Measurements from ENCODE around the gene TAS1R3. TPM values are rescaled to one million over a fixed set of nuclear protein-coding genes. Genes with fewer than 3 reads are reported as not detected.

The TAS1R3 gene
- total RNA-seq, 2 experiments from 2014 or later = 0.99 to 1.1 TPM

DNA sequence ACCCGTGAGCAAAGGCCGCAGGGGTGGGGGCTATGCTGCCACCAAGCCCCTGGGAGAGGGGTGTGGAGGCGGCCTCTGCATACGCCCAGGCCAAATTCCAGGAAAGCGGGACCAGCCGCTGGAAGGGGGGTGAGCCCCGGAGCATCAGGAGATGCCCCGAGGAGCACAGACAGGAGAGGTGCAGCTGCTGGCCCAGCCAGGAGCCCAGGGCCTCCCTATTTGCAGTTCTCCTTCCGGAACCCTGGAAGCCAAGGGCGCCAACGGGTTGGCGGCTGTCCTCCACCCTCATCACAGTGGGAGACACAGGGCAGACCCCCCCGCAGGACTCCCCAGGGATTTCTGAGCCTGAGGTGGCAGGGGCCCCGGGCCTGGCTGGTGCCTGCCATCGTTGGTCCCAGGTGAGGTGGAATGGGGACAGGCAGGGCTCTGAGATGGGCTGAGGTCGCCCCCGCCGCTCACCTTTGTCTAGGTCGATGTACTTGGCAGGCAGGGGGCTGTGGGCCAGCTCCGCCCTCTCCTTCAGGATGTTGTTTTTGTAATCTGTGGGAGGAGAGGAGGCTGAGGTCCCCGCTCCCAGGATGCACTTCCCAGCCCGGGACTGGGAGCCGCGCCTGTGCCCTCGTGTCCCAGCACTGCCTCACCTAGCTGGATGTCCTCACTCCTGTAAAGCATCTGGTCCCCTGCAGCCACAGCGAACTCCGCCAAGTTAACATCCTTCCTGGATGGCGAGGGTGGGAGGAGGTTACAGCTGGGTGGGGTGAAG is 22.5 kb downstream of the TAS1R3 start:
- H2AFZ ChIP-seq (ENCODE audit: low read length) = no peak overlapping the region
- H3K4me3 ChIP-seq (ENCODE audit: low read depth, low read length, poor library complexity, severe bottlenecking) = no peak overlapping the region
- intact Hi-C loops (cut with micrococcal nuclease; ENCODE audit: unreplicated experiment) = no loop called here
- no peaks in the 10 kb centered on the region for H3K9me3 ChIP-seq (ENCODE audit: low read length)
- ChIA-PET CTCF (ENCODE audit: unreplicated experiment) (no interaction called here), POLR2A (no interaction called here)
- no peaks in the 10 kb centered on the region for H3K9me2 ChIP-seq (ENCODE audit: insufficient read depth, low read length)
- no peak for TF ChIP-seq EZH2phosphoT487 (IDR thresholded peaks at IDR 0.05; ENCODE audit: borderline replicate concordance, low read depth, low read length)
- TF ChIP-seq, protein P1, sequence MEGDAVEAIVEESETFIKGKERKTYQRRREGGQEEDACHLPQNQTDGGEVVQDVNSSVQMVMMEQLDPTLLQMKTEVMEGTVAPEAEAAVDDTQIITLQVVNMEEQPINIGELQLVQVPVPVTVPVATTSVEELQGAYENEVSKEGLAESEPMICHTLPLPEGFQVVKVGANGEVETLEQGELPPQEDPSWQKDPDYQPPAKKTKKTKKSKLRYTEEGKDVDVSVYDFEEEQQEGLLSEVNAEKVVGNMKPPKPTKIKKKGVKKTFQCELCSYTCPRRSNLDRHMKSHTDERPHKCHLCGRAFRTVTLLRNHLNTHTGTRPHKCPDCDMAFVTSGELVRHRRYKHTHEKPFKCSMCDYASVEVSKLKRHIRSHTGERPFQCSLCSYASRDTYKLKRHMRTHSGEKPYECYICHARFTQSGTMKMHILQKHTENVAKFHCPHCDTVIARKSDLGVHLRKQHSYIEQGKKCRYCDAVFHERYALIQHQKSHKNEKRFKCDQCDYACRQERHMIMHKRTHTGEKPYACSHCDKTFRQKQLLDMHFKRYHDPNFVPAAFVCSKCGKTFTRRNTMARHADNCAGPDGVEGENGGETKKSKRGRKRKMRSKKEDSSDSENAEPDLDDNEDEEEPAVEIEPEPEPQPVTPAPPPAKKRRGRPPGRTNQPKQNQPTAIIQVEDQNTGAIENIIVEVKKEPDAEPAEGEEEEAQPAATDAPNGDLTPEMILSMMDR (conservative IDR thresholded peaks at IDR 0.05; ENCODE audit: low read length) = no peak
- BruUV-seq (replicated peaks) = no TSS peak
- H3K4me2 ChIP-seq (ENCODE audit: low read length) = peak overlapping the region; percentile 17; the same call in 1 of the 2 replicates
- H3K36me3 ChIP-seq (ENCODE audit: insufficient read depth, low read length) = no peaks in the 10 kb centered on the region
- no peak for DNase-seq (ENCODE audit: low spot score)
- H3K27ac ChIP-seq (ENCODE audit: low read depth, low read length, poor library complexity, severe bottlenecking) = no peak overlapping the region
- H3K79me2 ChIP-seq (ENCODE audit: insufficient read depth, low read depth, low read length) = no peaks in the 10 kb centered on the region
- no peaks in the 10 kb centered on the region for H4K20me1 ChIP-seq (ENCODE audit: insufficient read depth, low read length)
- peaks cover 21% of the 10 kb centered on the region for H3K4me1 ChIP-seq (ENCODE audit: insufficient read depth, low read length, poor library complexity, severe bottlenecking)

DNA sequence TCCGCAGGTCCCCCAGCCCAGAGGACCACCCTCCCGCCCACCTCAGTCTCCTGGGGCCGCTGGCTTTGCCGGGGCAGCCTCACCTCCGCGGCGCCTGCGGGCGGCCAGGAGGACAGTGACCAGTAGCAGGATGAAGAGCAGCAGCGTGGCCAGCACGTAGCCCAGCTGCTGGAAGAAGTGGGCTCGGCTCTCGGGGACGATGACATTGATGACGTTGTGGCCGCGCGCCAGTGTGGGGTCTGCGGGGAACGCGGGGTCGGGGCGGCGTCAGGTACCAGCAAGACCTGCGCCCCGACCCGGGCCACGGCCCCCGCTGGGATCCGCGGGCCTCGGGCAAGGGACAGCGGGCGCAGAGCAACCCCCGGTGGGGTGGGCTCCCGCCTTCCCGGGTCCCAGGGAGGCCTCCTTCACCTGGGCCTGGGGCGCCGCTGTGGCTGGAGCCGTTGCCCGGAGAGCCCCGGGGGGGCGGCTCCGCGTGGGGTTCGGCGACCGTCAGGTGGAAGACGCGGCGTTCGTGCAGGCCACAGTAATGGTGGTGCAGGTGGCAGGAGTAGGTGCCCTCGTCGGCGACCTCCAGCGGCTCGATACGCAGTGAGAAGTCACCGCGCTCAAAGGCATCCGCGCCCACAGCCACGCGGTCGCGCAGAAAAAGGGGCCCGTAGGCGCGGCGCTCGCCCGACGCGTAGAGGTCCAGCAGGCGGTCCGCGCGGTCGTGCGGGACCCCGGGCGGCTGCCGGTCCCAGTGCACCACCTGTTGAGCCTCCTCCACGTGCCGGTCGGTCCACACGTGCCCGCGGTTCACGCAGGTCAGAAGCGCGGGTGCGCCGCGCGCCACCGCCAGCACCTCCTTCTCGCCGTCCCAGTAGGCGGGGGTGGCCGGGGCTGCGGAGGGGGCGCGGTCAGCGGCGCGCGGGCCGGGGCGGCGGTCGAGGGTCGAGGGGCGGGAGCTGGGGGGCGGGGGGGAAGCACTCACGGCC is 23.5 kb downstream of the TAS1R3 start:
- no peak for DNase-seq (ENCODE audit: low spot score)
- Histone ChIP-seq H3K27ac (ENCODE audit: low read depth, low read length, poor library complexity, severe bottlenecking) (no peak overlapping the region), H2AFZ (ENCODE audit: low read length) (no peak overlapping the region), H3K79me2 (ENCODE audit: insufficient read depth, low read depth, low read length) (no peaks in the 10 kb centered on the region), H3K36me3 (ENCODE audit: insufficient read depth, low read length) (no peaks in the 10 kb centered on the region), H3K4me3 (ENCODE audit: low read depth, low read length, poor library complexity, severe bottlenecking) (no peak overlapping the region), H4K20me1 (ENCODE audit: insufficient read depth, low read length) (no peaks in the 10 kb centered on the region), H3K4me2 (ENCODE audit: low read length) (no peak overlapping the region), H3K4me1 (ENCODE audit: insufficient read depth, low read length, poor library complexity, severe bottlenecking) (peaks cover 21% of the 10 kb centered on the region), H3K9me3 (ENCODE audit: low read length) (no peaks in the 10 kb centered on the region), H3K9me2 (ENCODE audit: insufficient read depth, low read length) (no peaks in the 10 kb centered on the region)
- no TSS peak for BruUV-seq (replicated peaks)
- intact Hi-C loops (cut with micrococcal nuclease; ENCODE audit: unreplicated experiment) = no loop called here
- ChIA-PET POLR2A (no interaction called here), CTCF (ENCODE audit: unreplicated experiment) (no interaction called here)
- TF ChIP-seq EZH2phosphoT487 (IDR thresholded peaks at IDR 0.05; ENCODE audit: borderline replicate concordance, low read depth, low read length) = no peak
- TF ChIP-seq, protein P1 (conservative IDR thresholded peaks at IDR 0.05; ENCODE audit: low read length) = no peak

All from OCI-LY7 (cell line).